Fibroblast of lung (primary cell): ENCODE results near the gene ZFAND2A. TPM values are rescaled to one million over a fixed set of nuclear protein-coding genes. Genes with fewer than 3 reads are reported as not detected.

Experiments
- DNase-seq, 2 donors: peaks; one replicate each; pipeline versions ENCODE4 v3.0.0 to v3.0.0-alpha.2; 2010; ENCODE audit warnings: low read depth in 2 of 2
- H2AFZ ChIP-seq: 2 replicates; pipeline ENCODE4 v1.5.1; 2012; ENCODE audit warnings: low read length, control low read depth, inconsistent platforms
- H3K27ac ChIP-seq: 2 replicates; pipeline ENCODE4 v1.5.1; 2011; ENCODE audit warnings: low read length, control low read depth; ENCODE audit not compliant: insufficient read depth
- H3K27me3 ChIP-seq: 2 replicates; pipeline ENCODE4 v1.5.1; 2011; ENCODE audit warnings: mild to moderate bottlenecking, low read length; ENCODE audit not compliant: control insufficient read depth, insufficient read depth
- H3K36me3 ChIP-seq: 2 replicates; pipeline ENCODE4 v1.5.1; 2011; ENCODE audit warnings: low read length; ENCODE audit not compliant: control insufficient read depth, insufficient read depth
- H3K4me1 ChIP-seq: 2 replicates; pipeline ENCODE4 v1.5.1; 2011; ENCODE audit warnings: low read length; ENCODE audit not compliant: control insufficient read depth, insufficient read depth; ENCODE audit errors: extremely low read depth
- H3K4me2 ChIP-seq: 2 replicates; pipeline ENCODE4 v1.5.1; 2011; ENCODE audit warnings: low read length, control low read depth; ENCODE audit not compliant: insufficient read depth; ENCODE audit errors: extremely low read depth
- H3K4me3 ChIP-seq, 4 experiments: fragments of 200-600 bp in 1 of 4; sonication (generic) in 1 of 4; replicated peaks in 1 of 4; 2 replicates each; pipeline ENCODE4 v1.5.1; 2011 to 2016; ENCODE audit warnings: low read length in 4 of 4, low read depth in 3 of 4, mild to moderate bottlenecking in 3 of 4, control low read depth in 2 of 4, inconsistent platforms in 1 of 4, mixed read lengths in 1 of 4; ENCODE audit not compliant: insufficient read depth in 1 of 4; ENCODE audit errors: control extremely low read depth in 1 of 4
- H3K79me2 ChIP-seq: 2 replicates; pipeline ENCODE4 v1.5.1; 2012; ENCODE audit warnings: mild to moderate bottlenecking, low read length, inconsistent platforms; ENCODE audit not compliant: control insufficient read depth, insufficient read depth
- H3K9ac ChIP-seq: 2 replicates; pipeline ENCODE4 v1.5.1; 2011; ENCODE audit warnings: mild to moderate bottlenecking, low read length, control low read depth; ENCODE audit not compliant: insufficient read depth
- H3K9me3 ChIP-seq: 2 replicates; pipeline ENCODE4 v1.5.1; 2012; ENCODE audit warnings: low read depth, low read length; ENCODE audit not compliant: control insufficient read depth, insufficient read depth
- H4K20me1 ChIP-seq: 2 replicates; pipeline ENCODE4 v1.5.1; 2011; ENCODE audit warnings: low read length; ENCODE audit not compliant: control insufficient read depth, insufficient read depth; ENCODE audit errors: extremely low read depth
- CTCF ChIP-seq, 2 donors: IDR thresholded peaks in 1 of 2; conservative IDR thresholded peaks in 1 of 2; 1 replicate in 1 of 2; 2 replicates in 1 of 2; pipeline ENCODE4 v1.5.1; 2011 to 2012; ENCODE audit warnings: low read length in 2 of 2, control low read depth in 1 of 2, inconsistent platforms in 1 of 2, low read depth in 1 of 2, mild to moderate bottlenecking in 1 of 2
- EZH2 ChIP-seq: IDR thresholded peaks from 2 replicates; pipeline ENCODE4 v1.5.1; 2012; ENCODE audit warnings: low read length, control low read depth, mild to moderate bottlenecking; ENCODE audit errors: missing control alignments
- polyA plus RNA-seq, 2 donors: library from polyadenylated mRNA; depleted of rRNA in 1 of 2; stranded (reverse) in 1 of 2; unstranded in 1 of 2; fragments of >200 nt; gene quantifications; 2 replicates each; pipeline ENCODE4 v1.2.1, GENCODE V29; 2011 to 2012; ENCODE audit warnings: missing spikeins in 1 of 2
- total RNA-seq: library from RNA; depleted of rRNA; stranded (reverse); fragments of >200 nt; gene quantifications from 2 replicates; pipeline ENCODE4 v1.2.1, GENCODE V29; 2014

The ZFAND2A gene
- total and polyA plus RNA-seq, 2 donors (not counting 1 experiment from before 2014, with no cell fraction given), result 20.5 to 35.1 TPM

DNA sequence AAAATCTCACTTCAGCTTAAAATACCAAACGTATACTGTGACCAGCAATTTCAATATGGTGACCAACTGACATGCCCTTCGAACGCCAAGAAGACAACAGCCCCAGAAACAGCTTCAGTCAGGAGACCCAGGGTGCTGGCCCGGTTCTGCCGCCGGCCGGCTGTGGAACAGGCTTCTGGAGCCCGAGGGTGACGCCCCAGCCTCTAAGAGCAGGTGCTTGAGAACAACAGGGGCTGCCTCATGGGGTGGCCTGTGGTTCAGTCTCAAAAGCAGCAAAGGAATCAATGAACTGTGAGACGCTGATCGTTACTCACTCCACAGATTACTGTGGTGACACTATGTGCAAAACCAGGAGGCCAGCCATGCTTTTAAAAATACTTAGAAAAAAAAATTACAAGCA is 54.8 kb downstream of the ZFAND2A start:
- H3K27ac ChIP-seq, result no peak overlapping the region
- no peaks in the 10 kb centered on the region for H3K4me1 ChIP-seq
- H3K4me3 ChIP-seq, result no peak overlapping the region
- TF ChIP-seq EZH2 (no peak), CTCF (conservative IDR thresholded peaks at IDR 0.05 in 1 of 2, IDR thresholded peaks at IDR 0.05 in 1 of 2; ENCODE audit: low read depth in 1 of 2, low read length in 2 of 2) (no peak)
- no peak overlapping the region for H3K9ac ChIP-seq
- H3K36me3 ChIP-seq, result no peaks in the 10 kb centered on the region
- no peak overlapping the region for H2AFZ ChIP-seq
- no peak for DNase-seq
- H3K27me3 ChIP-seq, result no peaks in the 10 kb centered on the region
- no peaks in the 10 kb centered on the region for H4K20me1 ChIP-seq
- H3K4me2 ChIP-seq, result no peak overlapping the region
- H3K9me3 ChIP-seq, result no peaks in the 10 kb centered on the region
- no peaks in the 10 kb centered on the region for H3K79me2 ChIP-seq

DNA sequence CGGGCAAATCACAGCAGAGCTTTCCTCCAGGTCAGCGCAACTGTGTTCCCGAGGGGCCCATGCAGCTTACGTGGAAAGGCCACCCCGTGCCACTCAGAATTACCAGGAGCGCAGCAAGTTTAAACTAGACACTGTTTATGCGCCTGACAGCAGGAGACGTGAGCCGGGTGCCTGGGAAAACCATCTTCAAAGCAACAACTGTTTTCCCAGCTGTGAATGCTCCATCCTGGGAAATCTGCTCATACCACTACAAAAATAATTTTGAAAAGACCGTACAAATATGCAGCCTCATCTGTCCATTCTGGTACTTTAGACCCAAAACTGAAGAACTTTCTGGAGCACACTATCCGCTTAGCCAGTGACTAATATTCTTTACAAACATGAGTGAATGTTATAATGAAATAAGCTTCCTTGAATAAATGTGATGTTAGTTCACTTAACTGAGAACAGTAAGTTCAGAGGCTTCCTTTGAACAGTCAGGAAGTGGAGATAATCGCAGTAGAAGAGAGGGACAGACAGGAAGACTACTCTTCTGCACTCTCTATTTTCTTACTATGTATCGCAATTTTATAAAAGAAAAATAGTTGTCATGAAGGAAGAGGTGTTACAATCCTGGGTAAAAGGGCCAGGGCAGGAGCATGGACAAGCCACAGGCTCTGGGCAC is 55.3 kb downstream of the ZFAND2A start:
- Histone ChIP-seq H2AFZ (no peak overlapping the region), H3K36me3 (no peaks in the 10 kb centered on the region), H3K4me1 (no peaks in the 10 kb centered on the region), H3K9ac (no peak overlapping the region), H3K4me3 (no peak overlapping the region), H3K27me3 (no peaks in the 10 kb centered on the region), H3K27ac (no peak overlapping the region), H3K4me2 (no peak overlapping the region), H4K20me1 (no peaks in the 10 kb centered on the region), H3K79me2 (no peaks in the 10 kb centered on the region), H3K9me3 (no peaks in the 10 kb centered on the region)
- no peak for TF ChIP-seq EZH2
- no peak for TF ChIP-seq CTCF (conservative IDR thresholded peaks at IDR 0.05 in 1 of 2, IDR thresholded peaks at IDR 0.05 in 1 of 2; ENCODE audit: low read depth in 1 of 2, low read length in 2 of 2)
- no peak for DNase-seq

DNA sequence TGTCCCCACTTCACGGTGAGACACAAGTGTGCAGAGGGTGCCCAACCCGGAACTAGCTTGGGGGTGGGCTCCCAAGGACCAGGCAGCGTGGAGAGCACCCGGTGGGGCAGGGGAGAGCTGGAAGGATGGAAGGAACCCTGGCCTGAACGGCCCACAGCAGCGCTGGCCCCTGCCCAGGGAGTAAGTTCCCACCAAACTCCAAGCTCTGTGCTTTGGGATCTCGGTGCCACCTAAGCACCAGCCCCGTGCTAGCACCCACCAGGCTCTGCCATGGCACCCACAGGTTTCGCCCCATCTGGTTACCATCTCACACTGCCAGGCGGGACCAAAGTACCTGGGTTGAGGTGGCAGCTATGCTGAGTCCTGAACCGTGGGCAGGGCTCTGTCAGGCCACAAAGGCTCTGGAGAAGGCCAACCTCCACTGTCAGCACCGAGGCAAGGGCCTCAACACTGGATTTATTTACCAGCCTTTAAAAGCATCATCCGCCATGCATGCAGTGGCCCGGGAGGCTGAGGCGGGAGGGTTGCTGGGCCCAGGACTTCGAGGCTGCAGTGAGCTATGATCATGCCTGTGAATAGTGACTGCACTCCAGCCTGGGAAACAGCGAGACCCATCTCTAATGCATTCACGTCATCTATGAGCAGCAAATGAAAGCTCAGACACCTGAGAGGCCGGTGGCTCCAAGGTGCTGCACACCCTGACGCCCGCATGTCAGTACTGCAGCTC is 56.0 kb downstream of the ZFAND2A start:
- Histone ChIP-seq H3K27me3 (no peaks in the 10 kb centered on the region), H3K27ac (no peak overlapping the region), H3K36me3 (no peaks in the 10 kb centered on the region), H3K79me2 (no peaks in the 10 kb centered on the region), H3K4me3 (no peak overlapping the region), H4K20me1 (no peaks in the 10 kb centered on the region), H3K4me1 (no peaks in the 10 kb centered on the region), H3K9me3 (no peaks in the 10 kb centered on the region), H2AFZ (no peak overlapping the region), H3K4me2 (no peak overlapping the region), H3K9ac (no peak overlapping the region)
- DNase-seq, result no peak
- TF ChIP-seq CTCF (conservative IDR thresholded peaks at IDR 0.05 in 1 of 2, IDR thresholded peaks at IDR 0.05 in 1 of 2; ENCODE audit: low read depth in 1 of 2, low read length in 2 of 2) (no peak), EZH2 (no peak)
